Keratinocyte (primary cell): ENCODE results near the gene QSOX2. TPM values are rescaled to one million over a fixed set of nuclear protein-coding genes. Genes with fewer than 3 reads are reported as not detected.

Source experiments
- DNase-seq: peaks from one replicate; pipeline ENCODE4 v3.0.0-alpha.2; 2011; ENCODE audit warnings: low read depth, missing footprints, low spot score
- FAIRE-seq: peaks from 2 replicates; lab custom pipeline; 2011; peaks lifted over from hg19 to GRCh38; lab: Jason Lieb, UNC
- H2AFZ ChIP-seq: 2 replicates; pipeline ENCODE4 v1.6.0; 2012; ENCODE audit warnings: low read length, control low read depth, inconsistent platforms; ENCODE audit not compliant: control insufficient read depth
- H3K27ac ChIP-seq: 2 replicates; pipeline ENCODE4 v1.5.1; 2011; ENCODE audit warnings: low read length; ENCODE audit not compliant: control insufficient read depth, insufficient read depth
- H3K27me3 ChIP-seq: 3 replicates; pipeline ENCODE4 v1.6.0; 2011; ENCODE audit warnings: low read length; ENCODE audit not compliant: control insufficient read depth, insufficient read depth; ENCODE audit errors: extremely low read depth
- H3K36me3 ChIP-seq, 2 experiments: 2 replicates in 1 of 2; 3 replicates in 1 of 2; pipeline ENCODE4 v1.5.1; 2011; ENCODE audit warnings: low read length in 2 of 2, mild to moderate bottlenecking in 1 of 2; ENCODE audit not compliant: control insufficient read depth in 2 of 2, insufficient read depth in 2 of 2; ENCODE audit errors: extremely low read depth in 1 of 2
- H3K4me1 ChIP-seq: 3 replicates; pipeline ENCODE4 v1.5.1; 2011; ENCODE audit warnings: low read length; ENCODE audit not compliant: control insufficient read depth, insufficient read depth; ENCODE audit errors: extremely low read depth
- H3K4me2 ChIP-seq: 3 replicates; pipeline ENCODE4 v1.6.0; 2011; ENCODE audit warnings: low read depth, low read length; ENCODE audit not compliant: control insufficient read depth, insufficient read depth; ENCODE audit errors: extremely low read depth
- H3K4me3 ChIP-seq, 3 experiments: fragments of 200-600 bp in 1 of 3; sonication (generic) in 1 of 3; 2 replicates in 2 of 3; 3 replicates in 1 of 3; pipeline ENCODE4 v1.5.1; 2011 to 2016; ENCODE audit warnings: low read length in 3 of 3, mild to moderate bottlenecking in 3 of 3, control low read depth in 2 of 3, inconsistent platforms in 1 of 3, low read depth in 1 of 3, mixed read lengths in 1 of 3, mixed run types in 1 of 3, moderate library complexity in 1 of 3; ENCODE audit not compliant: control insufficient read depth in 2 of 3, insufficient read depth in 2 of 3; ENCODE audit errors: extremely low read depth in 1 of 3
- H3K79me2 ChIP-seq: 2 replicates; pipeline ENCODE4 v1.6.0; 2012; ENCODE audit warnings: low read length; ENCODE audit not compliant: control insufficient read depth, insufficient read depth
- H3K9ac ChIP-seq: 3 replicates; pipeline ENCODE4 v1.6.0; 2011; ENCODE audit warnings: low read length; ENCODE audit not compliant: control insufficient read depth, insufficient read depth; ENCODE audit errors: extremely low read depth
- H3K9me1 ChIP-seq: 3 replicates; pipeline ENCODE4 v1.6.0; 2011; ENCODE audit warnings: low read length; ENCODE audit not compliant: control insufficient read depth, insufficient read depth; ENCODE audit errors: extremely low read depth
- H3K9me3 ChIP-seq: 2 replicates; pipeline ENCODE4 v1.5.1; 2012; ENCODE audit warnings: low read depth, low read length; ENCODE audit not compliant: control insufficient read depth
- H4K20me1 ChIP-seq: 3 replicates; pipeline ENCODE4 v1.6.0; 2011; ENCODE audit warnings: low read length; ENCODE audit not compliant: control insufficient read depth, insufficient read depth; ENCODE audit errors: extremely low read depth
- CTCF ChIP-seq, 3 experiments: IDR thresholded peaks in 1 of 3; conservative IDR thresholded peaks in 1 of 3; optimal IDR thresholded peaks in 1 of 3; 2 replicates in 2 of 3; 3 replicates in 1 of 3; pipeline versions ENCODE3 to v1.5.1; 2011; ENCODE audit warnings: low read length in 3 of 3, mild to moderate bottlenecking in 3 of 3, moderate library complexity in 2 of 3, control low read depth in 1 of 3, inconsistent platforms in 1 of 3; ENCODE audit not compliant: insufficient read depth in 2 of 3; ENCODE audit errors: extremely low read depth in 1 of 3
- EZH2 ChIP-seq: IDR thresholded peaks from one replicate; pipeline ENCODE4 v1.6.1; 2012; ENCODE audit warnings: inconsistent platforms, mild to moderate bottlenecking, low read length, moderate library complexity
- dilution Hi-C: fragments of 300-500 bp; cut with MboI; formaldehyde crosslinking; loops from one replicate; pipeline ENCODE4 v1.7.0; 2020; ENCODE audit warnings: low sequenced_read_pairs; ENCODE audit not compliant: extremely low pct_ligation_motif_present
- polyA plus RNA-seq, 5 experiments: library from polyadenylated mRNA; depleted of rRNA in 3 of 5; stranded (reverse) in 3 of 5; stranded (forward) in 1 of 5; unstranded in 1 of 5; fragments of >200 nt; gene quantifications; 1 replicate in 1 of 5; 2 replicates in 3 of 5; 3 replicates in 1 of 5; pipeline versions ENCODE4 v1.2.1 to v1.2.3, GENCODE V29; 2011 to 2012; ENCODE audit warnings: missing spikeins in 2 of 5, low read depth in 1 of 5, low replicate concordance in 1 of 5

The QSOX2 gene
- polyA plus RNA-seq, 1 donor (not counting 4 experiments of a cell fraction or from before 2014, with no cell fraction given) = 11.9 TPM

- H3K9me1 ChIP-seq = no peaks in the 10 kb centered on the region
- H3K27ac ChIP-seq = no peak overlapping the region
- H3K9ac ChIP-seq = no peak overlapping the region
- H2AFZ ChIP-seq = no peak overlapping the region
- H3K36me3 ChIP-seq = no peaks in the 10 kb centered on the region
- no peak overlapping the region for H3K4me3 ChIP-seq
- H3K9me3 ChIP-seq = no peaks in the 10 kb centered on the region
- no peaks in the 10 kb centered on the region for H4K20me1 ChIP-seq
- dilution Hi-C loops = no loop called here
- DNase-seq = no peak
- H3K4me1 ChIP-seq = no peaks in the 10 kb centered on the region
- no peaks in the 10 kb centered on the region for H3K79me2 ChIP-seq
- FAIRE-seq = no peak
- H3K27me3 ChIP-seq = peaks cover 99% of the 10 kb centered on the region
- TF ChIP-seq CTCF (optimal IDR thresholded peaks at IDR 0.05 in 1 of 3, IDR thresholded peaks at IDR 0.05 in 1 of 3, conservative IDR thresholded peaks at IDR 0.05 in 1 of 3; ENCODE audit: extremely low read depth in 1 of 3, insufficient read depth in 2 of 3, low read length in 3 of 3) (no peak), EZH2 (peak; percentile 65)
- H3K4me2 ChIP-seq = no peak overlapping the region
These were observed 51.7 kb downstream of the QSOX2 start for GRCh38 chr9:136193891-136194279.

DNA sequence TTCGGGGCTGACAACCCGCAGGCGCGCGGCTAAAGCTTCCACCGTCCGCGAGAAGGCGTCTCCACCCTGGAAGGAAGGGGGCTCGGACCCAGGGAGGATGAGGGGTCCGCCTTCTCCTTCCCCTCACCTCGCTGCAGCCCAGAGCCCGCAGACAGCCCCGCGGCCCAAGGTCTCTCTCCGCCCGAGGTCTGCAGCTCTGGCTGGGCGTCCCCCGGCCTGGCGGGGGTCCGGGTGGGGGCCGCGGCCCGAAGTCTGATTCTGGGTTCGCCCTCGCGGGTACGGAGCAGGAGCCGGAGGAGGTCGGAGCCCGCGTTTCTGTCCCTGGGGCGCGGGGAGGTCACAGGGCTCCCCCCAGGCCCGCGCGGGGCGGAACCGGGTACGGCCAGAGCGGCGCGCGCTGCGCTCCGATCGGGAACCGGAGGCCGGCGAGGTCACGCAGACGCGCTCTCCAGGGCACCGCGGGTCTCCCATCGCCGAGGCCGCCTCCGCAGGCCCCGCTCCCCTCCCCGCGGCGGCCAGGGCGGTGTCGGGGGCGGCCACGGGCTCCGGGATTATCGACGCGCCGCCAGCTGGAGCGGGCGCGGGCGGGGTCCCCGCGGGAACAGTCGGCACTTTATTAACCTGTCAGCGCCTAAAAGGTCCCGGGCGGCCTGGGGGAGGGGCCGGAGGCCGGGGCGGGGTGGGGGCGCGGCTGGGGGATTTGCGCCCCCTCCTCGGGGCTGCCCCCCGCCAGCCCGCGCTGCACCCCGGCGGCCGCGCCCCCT lies 52.3 kb downstream of the QSOX2 start:
- H3K9me1 ChIP-seq = no peaks in the 10 kb centered on the region
- no peak overlapping the region for H3K27ac ChIP-seq
- no peak overlapping the region for H2AFZ ChIP-seq
- H3K9ac ChIP-seq = no peak overlapping the region
- no peak overlapping the region for H3K4me2 ChIP-seq
- DNase-seq = no peak
- dilution Hi-C loops = no loop called here
- H3K79me2 ChIP-seq = no peaks in the 10 kb centered on the region
- no peaks in the 10 kb centered on the region for H3K36me3 ChIP-seq
- H3K4me1 ChIP-seq = no peaks in the 10 kb centered on the region
- no peaks in the 10 kb centered on the region for H3K9me3 ChIP-seq
- TF ChIP-seq CTCF (optimal IDR thresholded peaks at IDR 0.05 in 1 of 3, IDR thresholded peaks at IDR 0.05 in 1 of 3, conservative IDR thresholded peaks at IDR 0.05 in 1 of 3; ENCODE audit: extremely low read depth in 1 of 3, insufficient read depth in 2 of 3, low read length in 3 of 3) = no peak
- TF ChIP-seq EZH2 = peak; percentile 94
- H4K20me1 ChIP-seq = no peaks in the 10 kb centered on the region
- H3K27me3 ChIP-seq = peaks cover 93% of the 10 kb centered on the region
- FAIRE-seq = no peak
- H3K4me3 ChIP-seq = no peak overlapping the region
